Measurements from ENCODE around the gene UNC5C. TPM values are rescaled to one million over a fixed set of nuclear protein-coding genes. Genes with fewer than 3 reads are reported as not detected.
A peak's percentile ranks its signal among the peaks of the same experiment; 100 is the strongest.

The UNC5C gene
- total and polyA plus RNA-seq, 2 of the 4 experiments (the other 2 are of a cell fraction), result under 0.01 TPM

- ChIA-PET CTCF (no interaction called here), POLR2A (ENCODE audit: unreplicated experiment) (no interaction called here)
- Histone ChIP-seq H3K23ac (ENCODE audit: low read depth, low read length) (no peak overlapping the region), H3K9ac (ENCODE audit: low read depth, low read length) (no peak overlapping the region), H3K14ac (replicated peaks; ENCODE audit: low read depth, low read length) (no peak overlapping the region), H2BK20ac (ENCODE audit: low read depth, low read length) (no peak overlapping the region), H3K18ac (ENCODE audit: low read depth, low read length) (no peak overlapping the region), H3K56ac (ENCODE audit: extremely low read depth, insufficient read depth, low read length) (no peak overlapping the region), H4K8ac (ENCODE audit: low read depth in 2 of 2, low read length in 2 of 2) (no peak overlapping the region), H2BK120ac (ENCODE audit: low read depth, low read length) (no peak overlapping the region), H2AK5ac (ENCODE audit: low read depth, low read length) (no peak overlapping the region), H3K4me3 (ENCODE audit: insufficient read depth, low read depth, low read length) (no peak overlapping the region), H3K27ac (ENCODE audit: insufficient read depth, low read length) (no peak overlapping the region), H4K91ac (ENCODE audit: insufficient read depth, low read depth, low read length) (no peak overlapping the region), H3K4me1 (ENCODE audit: control insufficient read depth, insufficient read depth, low read length) (no peaks in the 10 kb centered on the region), H3K79me1 (ENCODE audit: low read depth in 1 of 2, low read length in 2 of 2) (no peaks in the 10 kb centered on the region), H3K9me3 (ENCODE audit: control insufficient read depth, insufficient read depth, low read length) (no peaks in the 10 kb centered on the region), H2BK5ac (ENCODE audit: low read depth, low read length, poor library complexity, severe bottlenecking) (no peak overlapping the region), H3K36me3 (ENCODE audit: control insufficient read depth, insufficient read depth, low read length) (no peaks in the 10 kb centered on the region), H2AFZ (replicated peaks; ENCODE audit: low read length, poor library complexity) (peak overlapping the region; percentile 32), H3K4me2 (ENCODE audit: low read depth, low read length) (no peak overlapping the region), H3K27me3 (ENCODE audit: control insufficient read depth, insufficient read depth, low read length) (no peaks in the 10 kb centered on the region), H2AK9ac (replicated peaks; ENCODE audit: low read depth, low read length, poor library complexity) (no peak overlapping the region), H3K4ac (ENCODE audit: low read depth, low read length) (no peak overlapping the region), H4K20me1 (ENCODE audit: insufficient read depth, low read length) (no peaks in the 10 kb centered on the region), H3K9me1 (ENCODE audit: insufficient read depth, low read length) (no peaks in the 10 kb centered on the region), H2BK15ac (ENCODE audit: low read depth, low read length) (no peak overlapping the region), H4K5ac (ENCODE audit: low read depth, low read length) (no peak overlapping the region)
- intact Hi-C loops (cut with micrococcal nuclease) (no loop called here), in situ Hi-C loops (cut with MboI; ENCODE audit: low sequenced_read_pairs) (no loop called here), dilution Hi-C loops (cut with HindIII; ENCODE audit: low sequenced_read_pairs, unreplicated experiment) (no loop called here)
- ATAC-seq (ENCODE audit: low read depth) (no peak), DNase-seq (no peak)
- no TSS peak for BruUV-seq (replicated peaks)
- TF ChIP-seq RFX5 (IDR thresholded peaks at IDR 0.05; ENCODE audit: low read depth, low read length) (no peak), NFE2L2 (IDR thresholded peaks at IDR 0.05; ENCODE audit: low read depth, low read length) (no peak), POLR2A (IDR thresholded peaks at IDR 0.05; ENCODE audit: low read depth, low read length) (no peak), RAD21 (IDR thresholded peaks at IDR 0.05; ENCODE audit: low read length) (no peak), CHD1 (IDR thresholded peaks at IDR 0.05; ENCODE audit: low read depth, low read length) (no peak), SMC3 (IDR thresholded peaks at IDR 0.05; ENCODE audit: low read depth, low read length) (no peak), CTCF (conservative IDR thresholded peaks at IDR 0.05; ENCODE audit: low read depth, low read length) (no peak), ELK1 (IDR thresholded peaks at IDR 0.05; ENCODE audit: borderline replicate concordance, low read depth, low read length) (no peak), RCOR1 (IDR thresholded peaks at IDR 0.05; ENCODE audit: insufficient replicate concordance, low read length) (no peak), USF2 (IDR thresholded peaks at IDR 0.05; ENCODE audit: low read depth, low read length) (no peak)
- WGBS, 2 experiments (ENCODE audit: extremely low coverage in 2 of 2, insufficient read length in 1 of 2), result 91% methylated on average over 6 of the region's 8 CpGs; no CpG with 5 or more reads in 1 of the 2 experiments
Observed at GRCh38 chr4:95462921-95463320, 85.9 kb downstream of the UNC5C start.
